Tibial artery (tissue), 4 donors: Measurements from ENCODE around the gene SETD5.

ENCODE experiments used
- DNase-seq, 2 donors: peaks; one replicate each; pipeline ENCODE4 v3.0.0-alpha.2; 2019
- H3K27ac ChIP-seq, 2 donors: fragments of 200-600 bp; sonication (generic) in 1 of 2; 1 replicate in 1 of 2; 2 replicates in 1 of 2; pipeline ENCODE4 v1.5.1; 2018 to 2019; ENCODE audit warnings: mild to moderate bottlenecking in 1 of 2
- H3K27me3 ChIP-seq, 2 donors: fragments of 200-600 bp; sonication (generic) in 1 of 2; one replicate each; pipeline versions ENCODE4 v1.5.1 to v1.6.0; 2016 to 2019
- H3K36me3 ChIP-seq, 3 donors: fragments of 200-600 bp; sonication (generic) in 2 of 3; one replicate each; pipeline ENCODE4 v1.5.1; 2016 to 2019; ENCODE audit warnings: mild to moderate bottlenecking in 2 of 3
- H3K4me1 ChIP-seq, 4 donors: fragments of 200-600 bp; sonication (generic) in 2 of 4; 1 replicate in 3 of 4; 2 replicates in 1 of 4; pipeline ENCODE4 v1.5.1; 2016 to 2019
- H3K4me3 ChIP-seq, 2 donors: fragments of 200-600 bp; sonication (generic) in 1 of 2; 1 replicate in 1 of 2; 2 replicates in 1 of 2; pipeline ENCODE4 v1.5.1; 2018 to 2019; ENCODE audit warnings: mild to moderate bottlenecking in 2 of 2
- H3K9me3 ChIP-seq, 3 donors: fragments of 200-600 bp; sonication (generic) in 1 of 3; one replicate each; pipeline ENCODE4 v1.5.1; 2016 to 2019
- intact Hi-C: fragments of 100-400 bp; cut with DNase I; formaldehyde crosslinking; loops from one replicate; pipeline ENCODE4 v1.15.0; 2023; ENCODE audit warnings: low total_unique reads
- TF ChIP-seq, protein P1 (sequence below), 2 experiments: fragments of 200-600 bp in 1 of 2; fragments of 450-650 bp in 1 of 2; IDR thresholded peaks; one replicate each; pipeline ENCODE4 v1.5.1; 2017 to 2019; ENCODE audit warnings: antibody characterized with exemption in 2 of 2, mild to moderate bottlenecking in 1 of 2, moderate library complexity in 1 of 2

Gene SETD5

GRCh38 chr3:9501226-9501625 is 103.8 kb downstream of the SETD5 start:
- H3K4me1 ChIP-seq, result peaks cover 0 to 12% (median 8%) of the 10 kb centered on the region in 4 donors
- intact Hi-C loops, result loop anchor here (5.0 kb wide), 1 partner anchor 401 kb away; the partner anchor contains the start of gene IL17RE
- no peak overlapping the region for H3K4me3 ChIP-seq
- H3K27ac ChIP-seq, result no peak overlapping the region
- no peaks in the 10 kb centered on the region for H3K36me3 ChIP-seq
- peaks cover 0 to 31% of the 10 kb centered on the region in 2 donors for H3K27me3 ChIP-seq
- TF ChIP-seq, protein P1, sequence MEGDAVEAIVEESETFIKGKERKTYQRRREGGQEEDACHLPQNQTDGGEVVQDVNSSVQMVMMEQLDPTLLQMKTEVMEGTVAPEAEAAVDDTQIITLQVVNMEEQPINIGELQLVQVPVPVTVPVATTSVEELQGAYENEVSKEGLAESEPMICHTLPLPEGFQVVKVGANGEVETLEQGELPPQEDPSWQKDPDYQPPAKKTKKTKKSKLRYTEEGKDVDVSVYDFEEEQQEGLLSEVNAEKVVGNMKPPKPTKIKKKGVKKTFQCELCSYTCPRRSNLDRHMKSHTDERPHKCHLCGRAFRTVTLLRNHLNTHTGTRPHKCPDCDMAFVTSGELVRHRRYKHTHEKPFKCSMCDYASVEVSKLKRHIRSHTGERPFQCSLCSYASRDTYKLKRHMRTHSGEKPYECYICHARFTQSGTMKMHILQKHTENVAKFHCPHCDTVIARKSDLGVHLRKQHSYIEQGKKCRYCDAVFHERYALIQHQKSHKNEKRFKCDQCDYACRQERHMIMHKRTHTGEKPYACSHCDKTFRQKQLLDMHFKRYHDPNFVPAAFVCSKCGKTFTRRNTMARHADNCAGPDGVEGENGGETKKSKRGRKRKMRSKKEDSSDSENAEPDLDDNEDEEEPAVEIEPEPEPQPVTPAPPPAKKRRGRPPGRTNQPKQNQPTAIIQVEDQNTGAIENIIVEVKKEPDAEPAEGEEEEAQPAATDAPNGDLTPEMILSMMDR (IDR thresholded peaks at IDR 0.05), result no peak
- no peaks in the 10 kb centered on the region for H3K9me3 ChIP-seq
- DNase-seq, result no peak

- peaks cover 0 to 41% of the 10 kb centered on the region in 2 donors for H3K27me3 ChIP-seq
- no peaks in the 10 kb centered on the region for H3K9me3 ChIP-seq
- TF ChIP-seq, protein P1 (IDR thresholded peaks at IDR 0.05), result peak; percentile 58 to 75
- no peak overlapping the region for H3K27ac ChIP-seq
- intact Hi-C loops, result loop anchor here (5.0 kb wide), 1 partner anchor 399 kb away; the partner anchor contains the start of gene IL17RE
- no peak overlapping the region for H3K4me3 ChIP-seq
- no peaks in the 10 kb centered on the region for H3K36me3 ChIP-seq
- DNase-seq, result peak in 1 of 2 donors; percentile 65
- peaks cover 0 to 12% (median 8%) of the 10 kb centered on the region in 4 donors for H3K4me1 ChIP-seq
Observed at GRCh38 chr3:9503283-9503682, 105.9 kb downstream of the SETD5 start.

- H3K9me3 ChIP-seq, result no peaks in the 10 kb centered on the region
- H3K27ac ChIP-seq, result no peak overlapping the region
- DNase-seq, result no peak
- peaks cover 0 to 31% of the 10 kb centered on the region in 2 donors for H3K27me3 ChIP-seq
- no peaks in the 10 kb centered on the region for H3K4me1 ChIP-seq
- TF ChIP-seq, protein P1 (IDR thresholded peaks at IDR 0.05), result no peak
- intact Hi-C loops, result no loop called here
- no peak overlapping the region for H3K4me3 ChIP-seq
- no peaks in the 10 kb centered on the region for H3K36me3 ChIP-seq
Observed at GRCh38 chr3:9507586-9508578, 110.5 kb downstream of the SETD5 start.

- DNase-seq, result no peak
- intact Hi-C loops, result no loop called here
Observed at GRCh38 chr3:9508781-9509180, 111.4 kb downstream of the SETD5 start.

GRCh38 chr3:9512456-9513045 is 115.1 kb downstream of the SETD5 start:
- TF ChIP-seq, protein P1 (IDR thresholded peaks at IDR 0.05), result no peak
- no peak overlapping the region for H3K4me3 ChIP-seq
- no peak for DNase-seq
- H3K4me1 ChIP-seq, result no peaks in the 10 kb centered on the region
- no peaks in the 10 kb centered on the region for H3K9me3 ChIP-seq
- intact Hi-C loops, result no loop called here
- peaks cover 0 to 28% of the 10 kb centered on the region in 2 donors for H3K27me3 ChIP-seq
- H3K27ac ChIP-seq, result no peak overlapping the region
- H3K36me3 ChIP-seq, result no peaks in the 10 kb centered on the region

More at GRCh38 chr3:9508781-9509180, 111.4 kb downstream of the SETD5 start:
- TF ChIP-seq, protein P1 (IDR thresholded peaks at IDR 0.05), result no peak
- Histone ChIP-seq H3K27ac (no peak overlapping the region), H3K4me1 (no peaks in the 10 kb centered on the region), H3K27me3 (peaks cover 0 to 31% of the 10 kb centered on the region in 2 donors), H3K9me3 (no peaks in the 10 kb centered on the region), H3K36me3 (no peaks in the 10 kb centered on the region), H3K4me3 (no peak overlapping the region)
